Activated T-cell treated with anti-CD3 and anti-CD28 coated beads, Interleukin-2, amount 50 U/mL, for 24 hours (primary cell): ENCODE results near the gene PARD3B.

ENCODE experiments used
- DNase-seq: peaks from one replicate; pipeline ENCODE4 v3.0.0-alpha.2; 2020
- H3K27ac Mint-ChIP-seq: 2 replicates; pipeline ENCODE4 v1.8.0; 2020; ENCODE audit warnings: mild to moderate bottlenecking, mixed read lengths
- H3K27me3 Mint-ChIP-seq: 2 replicates; pipeline ENCODE4 v1.8.0; 2020; ENCODE audit warnings: mixed read lengths
- H3K36me3 Mint-ChIP-seq: 2 replicates; pipeline ENCODE4 v1.8.0; 2020; ENCODE audit warnings: low read depth, mixed read lengths
- H3K4me1 Mint-ChIP-seq: 2 replicates; pipeline ENCODE4 v1.8.0; 2020; ENCODE audit warnings: low read depth, mixed read lengths
- H3K4me3 Mint-ChIP-seq: 2 replicates; pipeline ENCODE4 v1.8.0; 2020; ENCODE audit warnings: mild to moderate bottlenecking, moderate library complexity, mixed read lengths
- H3K9me3 Mint-ChIP-seq: 2 replicates; pipeline ENCODE4 v1.8.0; 2020; ENCODE audit warnings: mixed read lengths

PARD3B gene

DNA sequence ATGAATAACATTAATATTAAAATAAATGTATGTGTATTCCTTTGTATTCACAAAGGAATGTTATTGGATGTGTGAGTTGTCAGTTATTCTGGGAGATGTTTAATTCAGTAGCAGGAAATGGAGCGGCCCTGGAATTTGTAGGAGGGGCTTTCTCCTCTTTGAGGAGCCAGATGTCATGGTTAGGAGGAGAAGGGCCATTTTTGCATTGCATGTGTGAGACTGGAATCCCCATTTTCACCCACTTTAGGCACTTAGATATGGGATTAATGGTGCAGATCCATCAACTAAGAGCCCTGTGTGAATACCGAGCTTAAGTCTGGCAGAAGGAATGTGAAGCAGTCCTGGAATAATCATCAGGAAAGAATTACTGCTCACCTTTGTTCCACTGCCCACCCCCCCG lies 439.2 kb downstream of the PARD3B start:
- no peaks in the 10 kb centered on the region for H3K36me3 Mint-ChIP-seq
- no peaks in the 10 kb centered on the region for H3K27me3 Mint-ChIP-seq
- no peak overlapping the region for H3K27ac Mint-ChIP-seq
- peaks cover 3% of the 10 kb centered on the region for H3K9me3 Mint-ChIP-seq
- H3K4me1 Mint-ChIP-seq = peaks cover 13% of the 10 kb centered on the region
- DNase-seq = no peak
- no peak overlapping the region for H3K4me3 Mint-ChIP-seq

DNA sequence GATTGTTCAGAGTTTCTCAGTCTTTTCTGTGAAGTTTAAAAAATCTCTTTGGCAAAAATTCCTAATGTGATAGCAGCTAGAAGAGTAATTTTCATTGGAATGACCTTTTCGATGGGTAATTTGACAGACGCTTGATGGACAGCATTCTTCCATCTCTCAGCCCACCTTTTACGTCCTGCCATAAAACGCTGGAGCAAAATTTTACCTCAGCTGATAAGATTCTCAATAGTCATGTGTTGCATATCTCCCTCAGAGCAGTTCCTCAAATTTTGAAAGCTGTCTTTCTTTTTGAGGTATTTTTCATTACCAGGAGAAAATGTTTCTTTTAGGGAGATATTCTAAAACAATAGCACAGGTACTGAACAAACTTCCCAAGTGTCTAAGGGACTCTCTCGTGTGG lies 441.4 kb downstream of the PARD3B start:
- Mint-ChIP-seq H3K36me3 (no peaks in the 10 kb centered on the region), H3K27me3 (no peaks in the 10 kb centered on the region), H3K27ac (no peak overlapping the region), H3K4me3 (no peak overlapping the region), H3K4me1 (peaks cover 11% of the 10 kb centered on the region), H3K9me3 (no peaks in the 10 kb centered on the region)
- DNase-seq = no peak

DNA sequence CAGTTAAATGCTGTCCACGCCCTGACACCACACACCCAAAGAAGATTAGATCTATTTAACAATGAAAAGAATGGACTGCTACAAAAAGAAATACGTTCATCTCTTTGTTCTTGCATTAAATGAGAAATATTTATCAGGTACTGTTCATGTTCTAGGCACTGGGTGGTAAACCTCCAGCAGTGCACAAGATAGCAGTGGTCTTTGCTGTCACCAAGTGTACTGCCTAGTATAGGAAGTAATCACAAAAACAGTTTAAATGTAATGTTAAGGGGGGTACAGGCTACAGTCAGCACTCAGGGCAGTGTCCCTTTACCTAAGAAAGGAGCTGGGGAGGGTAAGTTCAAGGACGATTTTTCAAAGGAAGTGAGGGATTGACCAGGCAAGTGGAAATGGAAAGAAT lies 443.6 kb downstream of the PARD3B start:
- Mint-ChIP-seq H3K4me3 (no peak overlapping the region), H3K27me3 (no peaks in the 10 kb centered on the region), H3K36me3 (no peaks in the 10 kb centered on the region), H3K9me3 (no peaks in the 10 kb centered on the region), H3K27ac (no peak overlapping the region), H3K4me1 (peaks cover 1% of the 10 kb centered on the region)
- no peak for DNase-seq

DNA sequence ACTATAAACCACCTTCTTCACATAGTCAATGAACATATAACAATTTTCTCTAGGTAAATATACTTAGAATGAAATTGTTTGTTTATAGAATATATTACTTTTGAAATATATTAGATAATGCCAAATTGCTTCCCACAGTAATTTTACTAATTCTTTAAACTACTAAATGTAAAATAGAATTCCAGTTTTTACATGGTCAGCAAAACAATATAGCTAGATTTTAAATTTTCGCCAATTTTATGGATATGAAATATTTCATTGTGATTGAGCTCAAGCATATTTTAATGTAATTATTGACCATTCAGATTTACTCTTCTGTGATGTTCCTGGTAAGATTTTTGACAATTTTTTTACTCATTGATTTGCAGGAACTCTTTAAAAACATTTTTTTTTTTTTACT lies 444.6 kb downstream of the PARD3B start:
- DNase-seq = no peak
- Mint-ChIP-seq H3K4me3 (no peak overlapping the region), H3K27ac (no peak overlapping the region), H3K4me1 (peaks cover 1% of the 10 kb centered on the region), H3K27me3 (no peaks in the 10 kb centered on the region), H3K36me3 (no peaks in the 10 kb centered on the region), H3K9me3 (no peaks in the 10 kb centered on the region)

DNA sequence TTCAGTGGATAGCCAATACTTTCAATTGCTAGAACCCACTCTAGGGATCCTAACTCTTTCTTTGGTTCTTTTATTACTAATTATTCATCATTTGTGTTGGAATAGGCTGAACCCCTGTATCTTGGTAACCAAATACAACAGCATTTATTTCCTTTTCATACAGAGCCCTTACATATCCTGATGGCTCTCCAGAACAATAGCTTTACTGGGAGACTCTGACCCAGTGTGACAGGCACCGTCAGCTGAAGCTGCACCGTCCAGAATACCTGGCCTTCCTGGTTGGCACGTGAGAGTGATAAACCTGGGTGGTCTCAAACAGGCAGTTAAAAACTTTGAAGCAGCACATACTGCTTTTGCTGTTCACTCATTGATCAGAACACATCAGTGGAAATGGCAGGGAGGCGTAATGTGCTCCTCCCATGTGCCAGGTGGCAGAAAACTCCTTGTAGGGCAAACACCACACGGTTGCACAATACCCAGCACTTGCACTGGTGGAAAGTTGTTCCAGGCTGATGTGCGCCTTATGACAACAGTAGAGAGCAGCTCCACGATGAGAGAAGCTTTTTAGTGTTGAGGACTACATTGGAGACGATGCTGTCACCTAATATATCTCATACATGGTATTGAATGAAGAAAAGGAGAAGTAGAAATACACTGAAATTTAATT lies 456.2 kb downstream of the PARD3B start:
- Mint-ChIP-seq H3K27me3 (no peaks in the 10 kb centered on the region), H3K36me3 (no peaks in the 10 kb centered on the region), H3K4me1 (peaks cover 17% of the 10 kb centered on the region), H3K4me3 (no peak overlapping the region), H3K27ac (no peak overlapping the region), H3K9me3 (peaks cover 2% of the 10 kb centered on the region)
- no peak for DNase-seq

DNA sequence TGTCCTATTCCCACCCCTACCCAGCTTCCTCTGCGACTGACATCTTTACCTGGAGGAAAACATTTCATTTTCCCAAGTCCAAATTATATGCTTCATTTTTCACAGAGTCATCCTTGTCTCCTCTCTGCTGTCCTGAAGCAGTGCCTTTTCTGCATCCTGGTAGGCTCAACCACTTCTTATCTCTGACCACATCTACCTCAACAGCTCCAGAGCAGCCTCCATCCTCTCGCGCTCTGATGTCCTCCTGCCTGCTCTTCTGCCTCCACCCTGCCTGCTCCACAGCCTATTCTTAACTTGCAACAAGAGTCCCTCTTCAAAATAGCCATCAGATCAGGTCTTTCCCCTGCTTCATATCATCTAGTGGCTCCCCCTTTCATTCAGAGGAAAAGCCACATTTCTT lies 457.1 kb downstream of the PARD3B start:
- no peaks in the 10 kb centered on the region for H3K36me3 Mint-ChIP-seq
- H3K27me3 Mint-ChIP-seq = no peaks in the 10 kb centered on the region
- no peak for DNase-seq
- H3K27ac Mint-ChIP-seq = no peak overlapping the region
- H3K4me3 Mint-ChIP-seq = no peak overlapping the region
- peaks cover under 1% of the 10 kb centered on the region for H3K9me3 Mint-ChIP-seq
- peaks cover 19% of the 10 kb centered on the region for H3K4me1 Mint-ChIP-seq

DNA sequence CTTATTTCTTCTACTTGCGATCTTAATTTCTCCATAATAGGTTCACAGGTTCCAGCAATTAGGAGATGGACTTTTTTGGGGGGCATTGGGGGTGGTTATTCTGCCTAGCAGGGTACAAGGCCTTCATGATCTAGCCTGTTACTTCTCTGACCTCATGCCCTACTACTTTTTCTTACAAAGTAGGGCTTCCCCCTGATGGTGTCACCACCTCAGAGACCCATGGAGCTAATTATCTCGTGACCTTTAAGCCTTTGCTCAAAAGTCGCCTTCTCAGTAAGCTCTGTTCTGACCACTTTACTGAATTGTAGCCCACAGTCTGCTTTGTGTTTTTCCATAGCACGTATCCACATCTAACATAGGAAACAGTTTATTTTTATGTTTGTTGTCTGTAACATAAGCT lies 458.0 kb downstream of the PARD3B start:
- H3K27ac Mint-ChIP-seq = no peak overlapping the region

DNA sequence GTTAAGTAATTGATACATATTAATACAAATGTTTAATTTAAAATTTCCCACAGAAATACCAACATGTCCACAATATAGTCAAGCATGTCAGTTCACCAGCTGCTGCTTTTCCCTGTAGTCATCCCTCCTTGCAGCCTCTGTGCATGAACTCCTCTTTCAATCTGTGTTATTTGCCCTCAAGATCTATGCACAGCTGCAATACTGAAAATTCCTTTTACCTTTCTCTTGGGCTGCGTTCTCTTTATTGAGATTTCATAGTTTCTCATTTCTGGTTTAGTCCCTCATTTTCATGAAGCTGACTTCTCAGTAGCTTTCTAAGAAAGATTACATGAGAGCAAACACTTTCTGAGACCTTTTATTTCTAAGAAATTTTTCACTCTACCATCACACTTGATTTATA lies 464.9 kb downstream of the PARD3B start:
- no peak for DNase-seq
- H3K4me3 Mint-ChIP-seq = no peak overlapping the region
- no peaks in the 10 kb centered on the region for H3K36me3 Mint-ChIP-seq
- H3K27ac Mint-ChIP-seq = no peak overlapping the region
- H3K9me3 Mint-ChIP-seq = peaks cover 3% of the 10 kb centered on the region
- no peaks in the 10 kb centered on the region for H3K27me3 Mint-ChIP-seq
- H3K4me1 Mint-ChIP-seq = peaks cover 4% of the 10 kb centered on the region

More for the DNA sequence above, 458.0 kb downstream of the PARD3B start:
- Mint-ChIP-seq H3K36me3 (no peaks in the 10 kb centered on the region), H3K4me1 (peaks cover 19% of the 10 kb centered on the region), H3K4me3 (no peak overlapping the region), H3K27me3 (no peaks in the 10 kb centered on the region), H3K9me3 (peaks cover 3% of the 10 kb centered on the region)
- no peak for DNase-seq

DNA sequence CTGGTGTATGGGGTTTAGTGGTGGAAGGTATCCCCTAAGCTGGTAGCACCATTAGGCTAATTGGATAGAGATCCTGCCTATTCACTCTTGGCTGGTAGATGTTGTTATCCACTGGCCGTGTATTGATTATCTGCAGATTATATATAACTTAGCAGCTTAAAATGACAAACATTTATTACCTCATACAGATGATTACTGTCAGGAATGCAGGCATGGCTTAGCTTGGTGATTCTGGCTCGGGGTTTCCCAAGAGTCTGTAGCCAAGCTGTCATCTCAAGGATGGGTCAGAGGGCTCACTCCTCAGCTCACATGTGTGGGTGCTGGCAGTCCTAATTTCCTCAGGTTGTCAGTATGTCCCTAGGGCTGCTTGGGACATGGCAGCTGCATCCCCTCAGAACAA lies 465.8 kb downstream of the PARD3B start:
- Mint-ChIP-seq H3K36me3 (no peaks in the 10 kb centered on the region), H3K4me3 (no peak overlapping the region), H3K9me3 (peaks cover 3% of the 10 kb centered on the region), H3K27me3 (no peaks in the 10 kb centered on the region), H3K4me1 (peaks cover 4% of the 10 kb centered on the region), H3K27ac (no peak overlapping the region)
- DNase-seq = no peak

DNA sequence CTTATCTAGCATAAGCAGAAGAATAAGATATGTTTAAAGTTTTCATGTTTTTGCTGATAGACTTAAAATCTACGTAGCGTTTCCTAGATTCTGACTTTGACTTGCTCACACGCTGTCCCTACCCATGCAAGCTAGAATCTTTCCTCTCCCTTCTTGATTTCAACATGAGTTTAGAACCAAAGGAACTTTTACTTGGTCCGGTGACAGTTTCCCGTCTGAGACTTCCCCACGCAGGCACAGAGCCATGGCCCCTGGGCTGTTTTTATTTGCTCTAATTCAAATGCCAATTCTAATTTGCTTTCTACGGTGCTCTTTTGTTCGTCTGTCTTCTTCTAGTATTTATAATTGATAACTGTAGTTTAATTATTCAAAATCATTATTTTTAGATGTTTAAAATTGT lies 467.7 kb downstream of the PARD3B start:
- H3K4me1 Mint-ChIP-seq = peaks cover 5% of the 10 kb centered on the region
- no peak overlapping the region for H3K27ac Mint-ChIP-seq
- H3K27me3 Mint-ChIP-seq = no peaks in the 10 kb centered on the region
- no peaks in the 10 kb centered on the region for H3K36me3 Mint-ChIP-seq
- no peaks in the 10 kb centered on the region for H3K9me3 Mint-ChIP-seq
- no peak overlapping the region for H3K4me3 Mint-ChIP-seq
- DNase-seq = no peak

DNA sequence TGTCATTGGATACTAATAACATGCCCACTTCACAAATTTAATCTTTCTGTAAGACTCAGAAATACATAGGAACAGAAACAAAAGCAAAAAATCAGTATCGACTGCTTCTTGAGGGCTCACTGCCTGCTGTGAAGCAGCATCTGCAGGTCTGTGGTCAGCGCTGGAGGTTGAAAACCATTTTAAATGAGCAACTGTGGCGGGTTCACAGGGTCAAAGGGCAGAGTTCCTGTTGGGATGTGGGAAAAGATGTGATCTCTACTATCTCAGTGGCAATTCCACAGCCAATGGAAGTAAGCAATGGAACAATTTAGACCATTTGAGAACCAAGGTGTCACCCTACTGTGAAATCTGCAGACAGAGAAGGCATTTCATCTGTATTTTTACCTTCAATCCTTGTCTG lies 468.3 kb downstream of the PARD3B start:
- Mint-ChIP-seq H3K4me3 (no peak overlapping the region), H3K27ac (no peak overlapping the region), H3K4me1 (peaks cover 5% of the 10 kb centered on the region), H3K27me3 (no peaks in the 10 kb centered on the region), H3K36me3 (no peaks in the 10 kb centered on the region), H3K9me3 (no peaks in the 10 kb centered on the region)
- no peak for DNase-seq

DNA sequence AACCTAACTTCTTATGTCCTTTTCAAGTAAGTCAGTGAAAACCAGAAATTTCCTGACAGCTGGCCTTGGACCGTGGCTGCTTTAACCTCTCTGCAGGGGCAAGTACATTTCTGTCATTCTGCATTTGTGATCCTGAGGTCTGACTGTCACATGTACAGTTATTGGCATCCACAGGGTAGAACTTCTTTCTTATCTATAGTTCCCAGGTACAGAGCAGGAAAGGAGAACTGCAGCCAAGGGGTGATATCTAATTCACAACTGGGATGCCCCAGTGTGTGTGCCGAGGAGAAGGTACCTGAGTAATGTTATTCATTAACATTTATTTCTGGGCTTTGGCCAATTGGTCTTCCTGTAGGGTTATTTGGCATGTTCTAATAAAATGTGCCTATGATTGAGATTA lies 468.9 kb downstream of the PARD3B start:
- no peaks in the 10 kb centered on the region for H3K27me3 Mint-ChIP-seq
- no peak overlapping the region for H3K27ac Mint-ChIP-seq
- H3K9me3 Mint-ChIP-seq = no peaks in the 10 kb centered on the region
- no peak for DNase-seq
- H3K4me1 Mint-ChIP-seq = peaks cover 5% of the 10 kb centered on the region
- H3K36me3 Mint-ChIP-seq = no peaks in the 10 kb centered on the region
- H3K4me3 Mint-ChIP-seq = no peak overlapping the region

DNA sequence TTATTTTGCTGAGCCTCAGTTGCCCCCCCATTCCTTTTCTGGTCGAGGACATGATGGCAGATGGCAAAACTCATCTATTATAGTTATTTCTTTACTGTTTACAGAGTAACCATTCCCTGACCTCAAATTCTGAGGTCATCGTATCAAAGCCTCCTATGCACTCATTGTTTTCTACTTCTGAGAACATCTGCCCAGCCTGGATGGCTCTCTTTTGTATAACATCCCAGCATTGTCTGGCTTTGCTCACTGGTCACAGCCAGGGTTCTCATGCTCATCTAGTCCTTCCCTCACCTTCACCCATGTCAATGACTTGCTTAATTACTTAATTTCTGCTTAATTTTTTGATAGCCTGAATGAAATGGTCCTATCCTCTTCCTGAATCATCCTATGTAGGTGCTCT lies 472.1 kb downstream of the PARD3B start:
- Mint-ChIP-seq H3K27me3 (no peaks in the 10 kb centered on the region), H3K27ac (no peak overlapping the region), H3K4me3 (no peak overlapping the region), H3K4me1 (peaks cover 3% of the 10 kb centered on the region), H3K9me3 (no peaks in the 10 kb centered on the region), H3K36me3 (no peaks in the 10 kb centered on the region)
- DNase-seq = no peak

DNA sequence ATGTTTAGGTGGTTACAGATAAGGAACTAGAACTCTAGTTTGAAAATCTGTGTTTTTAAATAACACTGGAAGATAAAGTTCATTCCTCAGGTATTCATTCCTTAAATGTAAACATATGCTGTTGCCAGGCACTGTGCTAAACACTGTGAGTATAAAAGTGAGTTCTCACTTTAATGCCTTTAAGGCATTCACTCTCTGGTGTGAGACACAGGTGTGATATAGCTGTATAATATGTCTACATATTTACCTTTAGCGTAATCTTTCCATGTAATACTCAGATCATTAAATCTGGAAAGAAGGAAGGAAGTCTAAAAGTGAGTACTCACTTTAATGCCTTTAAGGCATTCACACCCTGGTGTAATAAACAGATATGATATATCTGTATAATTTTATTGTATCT lies 472.6 kb downstream of the PARD3B start:
- H3K27ac Mint-ChIP-seq = no peak overlapping the region
- no peaks in the 10 kb centered on the region for H3K36me3 Mint-ChIP-seq
- H3K9me3 Mint-ChIP-seq = no peaks in the 10 kb centered on the region
- H3K4me3 Mint-ChIP-seq = no peak overlapping the region
- peaks cover 3% of the 10 kb centered on the region for H3K4me1 Mint-ChIP-seq
- DNase-seq = no peak
- no peaks in the 10 kb centered on the region for H3K27me3 Mint-ChIP-seq

DNA sequence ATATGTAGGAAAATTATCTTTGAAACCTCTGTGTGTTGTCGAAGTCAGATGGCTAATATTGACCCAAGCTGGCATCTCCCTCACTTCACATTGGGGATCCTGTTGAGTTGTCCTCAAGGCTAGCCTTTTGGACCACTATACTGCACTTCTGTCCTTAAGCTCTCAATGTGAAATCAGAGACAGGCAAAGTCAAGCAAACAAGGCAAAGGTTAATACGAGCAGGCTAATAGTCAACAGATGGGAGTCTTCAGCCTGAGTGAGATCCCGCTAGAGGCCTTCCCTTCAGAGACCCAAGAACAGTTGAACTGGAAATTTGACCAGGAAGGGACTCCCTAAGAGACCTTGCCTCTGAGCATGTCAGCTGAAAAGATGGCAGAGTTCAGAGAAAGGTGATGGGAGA lies 475.4 kb downstream of the PARD3B start:
- Mint-ChIP-seq H3K9me3 (no peaks in the 10 kb centered on the region), H3K27ac (no peak overlapping the region), H3K36me3 (no peaks in the 10 kb centered on the region), H3K27me3 (no peaks in the 10 kb centered on the region), H3K4me3 (no peak overlapping the region), H3K4me1 (peaks cover 14% of the 10 kb centered on the region)
- DNase-seq = no peak

DNA sequence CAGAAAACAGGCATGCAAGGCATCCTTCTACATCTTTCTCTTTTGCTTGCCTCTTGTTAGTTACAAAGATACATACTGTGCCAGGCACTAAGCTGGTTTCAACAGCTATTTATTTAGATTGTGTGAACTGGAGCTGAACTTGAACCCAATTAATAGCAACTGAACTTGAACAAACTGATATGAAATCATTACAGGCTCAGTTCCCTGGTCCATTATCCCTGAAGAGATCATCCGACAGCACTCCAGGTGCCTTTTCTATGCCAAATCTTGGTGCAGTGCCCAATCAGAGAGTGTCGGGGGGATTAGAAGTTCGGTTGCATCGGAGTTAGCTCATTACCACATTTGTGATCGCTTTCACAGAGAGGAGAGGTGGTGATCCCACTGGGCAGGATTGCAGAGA lies 477.6 kb downstream of the PARD3B start:
- no peak overlapping the region for H3K4me3 Mint-ChIP-seq
- peaks cover 19% of the 10 kb centered on the region for H3K4me1 Mint-ChIP-seq
- no peaks in the 10 kb centered on the region for H3K9me3 Mint-ChIP-seq
- H3K36me3 Mint-ChIP-seq = no peaks in the 10 kb centered on the region
- H3K27me3 Mint-ChIP-seq = no peaks in the 10 kb centered on the region
- no peak for DNase-seq
- H3K27ac Mint-ChIP-seq = no peak overlapping the region
